GM12801 (cell line): ENCODE data around the gene FBXL14.

Experiments
- CTCF ChIP-seq: IDR thresholded peaks from one replicate; pipeline ENCODE4 v1.5.1; 2011; ENCODE audit warnings: control low read depth; ENCODE audit not compliant: insufficient read length; ENCODE audit errors: extremely low read depth

The FBXL14 gene

DNA sequence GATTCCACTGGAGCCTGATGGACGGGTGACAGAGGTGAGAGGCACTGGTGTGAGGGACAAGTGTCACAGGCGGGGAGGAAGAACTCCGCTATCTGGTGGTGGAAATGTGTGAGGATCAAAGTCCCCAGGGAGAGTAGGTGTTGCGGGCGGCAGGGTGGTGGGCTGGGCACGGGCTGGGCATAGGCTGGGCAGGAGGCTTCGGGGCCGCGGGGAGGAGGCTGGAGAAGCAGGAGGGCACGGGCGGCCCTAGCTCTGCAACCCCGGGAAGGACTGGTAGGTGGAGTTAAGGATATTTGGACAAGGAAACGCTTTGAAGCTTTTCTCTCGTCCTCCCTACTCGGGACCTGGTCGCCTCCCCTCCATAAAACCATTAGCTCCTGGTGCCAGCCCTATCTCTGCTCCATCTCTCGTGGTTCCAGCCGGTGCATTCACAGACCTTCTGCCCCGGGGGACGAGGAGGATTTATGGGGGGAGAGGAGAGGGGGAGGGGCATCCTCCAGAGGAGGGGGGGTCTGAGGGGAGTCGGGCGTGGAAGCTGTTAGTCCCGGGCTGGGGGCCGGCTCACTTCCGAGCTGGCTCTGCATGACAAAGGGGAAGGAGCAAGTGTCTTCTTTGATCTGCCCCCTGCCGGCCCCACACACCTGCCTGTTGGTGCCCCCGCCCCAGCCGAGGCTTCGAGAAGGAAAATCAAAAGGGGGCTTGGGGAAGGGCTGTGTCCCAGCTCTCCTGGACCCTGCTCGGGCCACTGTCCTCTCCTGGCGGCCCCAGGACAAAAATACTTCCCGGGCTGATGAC lies 35.2 kb upstream of the FBXL14 start:
- TF ChIP-seq CTCF = no peak

DNA sequence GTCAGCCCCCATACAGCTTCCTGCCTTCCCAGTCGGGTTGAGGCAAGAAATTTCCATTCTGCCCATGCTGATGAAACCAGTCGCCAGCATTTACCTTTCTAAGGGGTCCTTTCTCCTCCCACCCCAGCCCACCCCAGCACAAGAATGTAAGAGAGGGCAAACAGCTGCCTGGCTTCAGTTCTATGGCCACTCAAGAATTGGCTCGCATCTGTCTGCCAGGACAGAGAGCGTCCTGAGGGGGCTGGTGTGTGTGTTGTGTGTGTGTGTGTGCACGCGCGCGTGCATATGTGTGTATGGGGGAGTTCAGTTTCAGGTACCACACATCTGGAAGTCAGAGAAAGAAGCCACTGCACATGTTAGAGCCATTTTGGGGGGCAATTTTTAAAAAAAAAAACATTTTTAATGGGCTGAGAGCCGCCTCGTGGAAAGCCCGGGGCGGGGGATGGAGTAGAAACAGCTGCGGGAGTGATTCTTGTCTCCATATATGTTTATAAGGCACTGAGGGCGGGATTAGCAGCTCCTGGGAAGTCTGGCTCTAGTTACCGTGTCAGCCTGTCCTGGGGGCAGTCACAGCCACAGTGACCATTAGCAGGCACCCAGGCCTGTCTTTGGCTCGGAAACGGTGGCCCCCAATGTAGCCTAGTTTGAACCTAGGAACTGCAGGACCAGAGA lies 34.4 kb upstream of the FBXL14 start, which contains the start of gene WNT5B:
TSS of gene WNT5B (plus strand) at position 566 of the 672 bp plus-strand sequence. CDS start 2,124 bp downstream, outside the sequence.
- TF ChIP-seq CTCF = no peak

GRCh38 chr12:1622406-1622805 lies 28.0 kb upstream of the FBXL14 start:
- TF ChIP-seq CTCF = no peak

- no peak for TF ChIP-seq CTCF
Measured at GRCh38 chr12:1620092-1620491, 25.7 kb upstream of the FBXL14 start.

GRCh38 chr12:1619587-1619986 lies 25.2 kb upstream of the FBXL14 start:
- TF ChIP-seq CTCF = no peak

DNA sequence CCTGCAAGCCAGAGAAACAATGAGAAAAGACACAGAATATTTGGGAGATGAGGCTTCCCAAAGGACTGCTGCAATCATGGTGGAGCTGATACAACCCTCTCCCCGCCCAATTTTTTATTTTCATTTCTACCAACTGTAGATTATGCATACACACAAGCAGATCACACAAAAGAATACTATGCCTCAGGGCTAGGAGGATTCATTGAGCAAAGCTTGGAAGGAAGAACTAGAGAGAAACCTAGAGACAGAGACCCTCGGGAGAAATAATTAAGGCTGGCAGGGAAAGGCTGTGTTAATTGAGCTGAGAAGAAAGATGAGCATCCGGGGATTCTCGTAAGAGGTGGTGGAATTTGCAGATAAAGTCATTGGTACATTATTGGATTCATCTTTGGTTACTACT lies 24.8 kb upstream of the FBXL14 start:
- TF ChIP-seq CTCF = no peak

DNA sequence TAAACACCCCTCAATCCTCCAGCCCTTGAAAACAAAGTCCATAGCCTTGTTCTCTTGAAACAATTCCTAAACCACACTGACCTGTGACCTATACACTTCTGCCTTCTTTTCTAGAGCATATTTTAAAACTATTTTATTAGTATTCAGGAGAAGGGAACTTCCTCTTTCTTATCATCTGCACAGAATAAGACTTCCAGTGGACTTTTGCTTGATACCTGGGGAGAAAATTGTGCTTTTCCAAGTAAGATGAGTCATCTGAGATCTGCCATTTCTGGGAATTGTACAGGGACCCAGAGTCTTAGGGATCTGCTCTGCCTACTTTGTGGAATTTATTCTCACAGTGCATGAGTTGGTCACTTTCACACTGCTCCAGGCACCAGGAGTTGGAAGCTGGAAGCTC lies 24.1 kb upstream of the FBXL14 start:
- TF ChIP-seq CTCF = no peak
